ENCODE data around the gene SIN3A.

The SIN3A gene

GRCh38 chr15:75425966-75426500 lies 25.5 kb downstream of the SIN3A start:
- no peak for TF ChIP-seq CTCF (IDR thresholded peaks at IDR 0.05; ENCODE audit: insufficient read depth, low read length, poor library complexity, severe bottlenecking)
- H3K36me3 ChIP-seq (ENCODE audit: control insufficient read depth, insufficient read depth, low read length) = peaks cover 14% of the 10 kb centered on the region
- no peaks in the 10 kb centered on the region for H3K27me3 ChIP-seq (replicated peaks; ENCODE audit: control insufficient read depth, insufficient read depth, low read length)
- H3K4me3 ChIP-seq (replicated peaks; ENCODE audit: low read depth, low read length) = no peak overlapping the region
- no peak for DNase-seq (ENCODE audit: extremely low read depth, insufficient read length)

- Histone ChIP-seq H3K36me3 (ENCODE audit: control insufficient read depth, insufficient read depth, low read length) (peaks cover 3% of the 10 kb centered on the region), H3K27me3 (replicated peaks; ENCODE audit: control insufficient read depth, insufficient read depth, low read length) (no peaks in the 10 kb centered on the region), H3K4me3 (replicated peaks; ENCODE audit: low read depth, low read length) (no peak overlapping the region)
- DNase-seq (ENCODE audit: extremely low read depth, insufficient read length) = no peak
- no peak for TF ChIP-seq CTCF (IDR thresholded peaks at IDR 0.05; ENCODE audit: insufficient read depth, low read length, poor library complexity, severe bottlenecking)
Observed at GRCh38 chr15:75422554-75422953, 28.9 kb downstream of the SIN3A start.

- no peak for TF ChIP-seq CTCF (IDR thresholded peaks at IDR 0.05; ENCODE audit: insufficient read depth, low read length, poor library complexity, severe bottlenecking)
- DNase-seq (ENCODE audit: extremely low read depth, insufficient read length) = no peak
- H3K27me3 ChIP-seq (replicated peaks; ENCODE audit: control insufficient read depth, insufficient read depth, low read length) = no peaks in the 10 kb centered on the region
- no peak overlapping the region for H3K4me3 ChIP-seq (replicated peaks; ENCODE audit: low read depth, low read length)
- peaks cover 3% of the 10 kb centered on the region for H3K36me3 ChIP-seq (ENCODE audit: control insufficient read depth, insufficient read depth, low read length)
Observed at GRCh38 chr15:75420698-75421097, 30.8 kb downstream of the SIN3A start.

- DNase-seq (ENCODE audit: extremely low read depth, insufficient read length) = no peak
- no peak for TF ChIP-seq CTCF (IDR thresholded peaks at IDR 0.05; ENCODE audit: insufficient read depth, low read length, poor library complexity, severe bottlenecking)
- Histone ChIP-seq H3K27me3 (replicated peaks; ENCODE audit: control insufficient read depth, insufficient read depth, low read length) (no peaks in the 10 kb centered on the region), H3K36me3 (ENCODE audit: control insufficient read depth, insufficient read depth, low read length) (peaks cover 2% of the 10 kb centered on the region), H3K4me3 (replicated peaks; ENCODE audit: low read depth, low read length) (no peak overlapping the region)
Observed at GRCh38 chr15:75416584-75416983, 34.9 kb downstream of the SIN3A start.

- H3K4me3 ChIP-seq (replicated peaks; ENCODE audit: low read depth, low read length) = no peak overlapping the region
- DNase-seq (ENCODE audit: extremely low read depth, insufficient read length) = no peak
- no peaks in the 10 kb centered on the region for H3K27me3 ChIP-seq (replicated peaks; ENCODE audit: control insufficient read depth, insufficient read depth, low read length)
- no peak for TF ChIP-seq CTCF (IDR thresholded peaks at IDR 0.05; ENCODE audit: insufficient read depth, low read length, poor library complexity, severe bottlenecking)
- peaks cover 12% of the 10 kb centered on the region for H3K36me3 ChIP-seq (ENCODE audit: control insufficient read depth, insufficient read depth, low read length)
Observed at GRCh38 chr15:75410196-75410595, 41.3 kb downstream of the SIN3A start.

- peaks cover 11% of the 10 kb centered on the region for H3K36me3 ChIP-seq (ENCODE audit: control insufficient read depth, insufficient read depth, low read length)
- TF ChIP-seq CTCF (IDR thresholded peaks at IDR 0.05; ENCODE audit: insufficient read depth, low read length, poor library complexity, severe bottlenecking) = no peak
- DNase-seq (ENCODE audit: extremely low read depth, insufficient read length) = no peak
- H3K27me3 ChIP-seq (replicated peaks; ENCODE audit: control insufficient read depth, insufficient read depth, low read length) = no peaks in the 10 kb centered on the region
- no peak overlapping the region for H3K4me3 ChIP-seq (replicated peaks; ENCODE audit: low read depth, low read length)
Observed at GRCh38 chr15:75407083-75407482, 44.4 kb downstream of the SIN3A start.

Measured in GM06990 (cell line).